Right renal pelvis (tissue), 4 donors: Measurements from ENCODE around the gene MPV17. TPM values are rescaled to one million over a fixed set of nuclear protein-coding genes. Genes with fewer than 3 reads are reported as not detected.
"Not testable (repeated sequence)": the region's sequence is repeated elsewhere in the genome, so short reads cannot be mapped to it uniquely, and the experiment has no call there.

ENCODE experiments used
- DNase-seq, 4 donors: peaks; one replicate each; pipeline ENCODE4 v3.0.0-alpha.2; 2013; ENCODE audit warnings: low read depth in 4 of 4, low spot score in 3 of 4, missing footprints in 1 of 4
- polyA plus RNA-seq, 4 donors: library from polyadenylated mRNA; unstranded; fragments of 120-200 nt; gene quantifications; one replicate each; pipeline ENCODE4 v1.2.1, GENCODE V29; 2013; ENCODE audit not compliant: insufficient read length in 4 of 4

Gene MPV17
- polyA plus RNA-seq, 4 donors = 76.0 to 86.2 (median 78.0) TPM

- no peak for DNase-seq
Measured at GRCh38 chr2:27323596-27324285, 844 bp upstream of the MPV17 start.

- DNase-seq = no peak
Measured at GRCh38 chr2:27322301-27322765, 564 bp downstream of the MPV17 start.

GRCh38 chr2:27320958-27321543 lies 1.8 kb downstream of the MPV17 start:
- DNase-seq = no peak

- DNase-seq = not testable (repeated sequence)
Measured at GRCh38 chr2:27319839-27320238, 3.1 kb downstream of the MPV17 start.

- no peak for DNase-seq
Measured at GRCh38 chr2:27316655-27317412, 6.1 kb downstream of the MPV17 start.

GRCh38 chr2:27315122-27315521 lies 7.8 kb downstream of the MPV17 start:
- no peak for DNase-seq

GRCh38 chr2:27314709-27315108 lies 8.2 kb downstream of the MPV17 start:
- DNase-seq = no peak

- DNase-seq = no peak
Measured at GRCh38 chr2:27313882-27314645, 8.8 kb downstream of the MPV17 start.

- no peak for DNase-seq
Measured at GRCh38 chr2:27312152-27312551, 10.7 kb downstream of the MPV17 start.

GRCh38 chr2:27309651-27310050 lies 13.2 kb downstream of the MPV17 start:
- DNase-seq = no peak

GRCh38 chr2:27308359-27308881 lies 14.5 kb downstream of the MPV17 start, which contains the start of gene UCN:
Gene UCN, minus strand, starts transcription at chr2:27308445. Its CDS starts 550 bp downstream, at chr2:27307895.
- peak in 3 of 4 donors; percentile 54 to 67 (median 62) for DNase-seq

GRCh38 chr2:27307545-27308358 lies 15.1 kb downstream of the MPV17 start:
- DNase-seq = no peak

- DNase-seq = no peak
Measured at GRCh38 chr2:27307287-27307544, 15.7 kb downstream of the MPV17 start.

GRCh38 chr2:27306573-27307286 lies 16.2 kb downstream of the MPV17 start:
- no peak for DNase-seq

- no peak for DNase-seq
Measured at GRCh38 chr2:27306136-27306535, 16.8 kb downstream of the MPV17 start.

- DNase-seq = no peak
Measured at GRCh38 chr2:27305516-27305915, 17.4 kb downstream of the MPV17 start.

GRCh38 chr2:27304488-27305240 lies 18.2 kb downstream of the MPV17 start:
- no peak for DNase-seq
